Sigmoid colon (tissue), 4 donors: ENCODE results near the gene TTI1.

ENCODE experiments used
- EP300 ChIP-seq, 4 donors: sonication (generic); formaldehyde crosslinking; IDR thresholded peaks; one replicate each; pipeline ENCODE4 v1.6.1; 2017; ENCODE audit warnings: antibody characterized with exemption in 4 of 4
- POLR2A ChIP-seq, 2 donors: fragments of 450-650 bp; IDR thresholded peaks; one replicate each; pipeline ENCODE4 v1.6.1; 2016; ENCODE audit warnings: antibody characterized with exemption in 2 of 2, mild to moderate bottlenecking in 2 of 2, moderate library complexity in 2 of 2
- POLR2AphosphoS5 ChIP-seq, 4 donors: sonication (generic); formaldehyde crosslinking; IDR thresholded peaks; one replicate each; pipeline ENCODE4 v1.6.1; 2017; ENCODE audit warnings: antibody characterized with exemption in 4 of 4
- TF ChIP-seq, protein P1 (sequence below), 4 experiments: fragments of 450-650 bp in 3 of 4; fragments of 200-600 bp in 1 of 4; IDR thresholded peaks; one replicate each; pipeline ENCODE4 v1.5.1; 2016 to 2019; ENCODE audit warnings: antibody characterized with exemption in 4 of 4, mild to moderate bottlenecking in 3 of 4, moderate library complexity in 2 of 4

DNA sequence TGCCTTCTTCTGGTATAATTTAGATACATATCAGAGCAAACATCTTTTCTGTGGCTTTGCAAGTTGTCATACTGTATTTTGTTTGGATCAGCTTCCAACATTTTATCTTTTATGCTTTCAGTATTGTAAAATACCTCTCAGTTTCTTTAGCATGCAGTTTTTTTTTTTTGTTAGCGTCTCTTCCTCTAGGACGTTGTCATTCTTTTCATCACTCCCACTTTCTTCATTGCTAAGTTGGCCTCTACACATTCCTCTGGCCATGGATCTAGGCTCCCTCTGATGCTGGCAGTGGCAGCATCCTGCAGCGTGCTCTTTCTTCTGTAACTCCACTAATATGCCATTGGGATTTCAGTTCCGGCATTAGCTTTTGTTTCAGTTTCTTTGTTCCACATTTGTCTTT, 22.0 kb upstream of the TTI1 start:
- TF ChIP-seq, protein P1, sequence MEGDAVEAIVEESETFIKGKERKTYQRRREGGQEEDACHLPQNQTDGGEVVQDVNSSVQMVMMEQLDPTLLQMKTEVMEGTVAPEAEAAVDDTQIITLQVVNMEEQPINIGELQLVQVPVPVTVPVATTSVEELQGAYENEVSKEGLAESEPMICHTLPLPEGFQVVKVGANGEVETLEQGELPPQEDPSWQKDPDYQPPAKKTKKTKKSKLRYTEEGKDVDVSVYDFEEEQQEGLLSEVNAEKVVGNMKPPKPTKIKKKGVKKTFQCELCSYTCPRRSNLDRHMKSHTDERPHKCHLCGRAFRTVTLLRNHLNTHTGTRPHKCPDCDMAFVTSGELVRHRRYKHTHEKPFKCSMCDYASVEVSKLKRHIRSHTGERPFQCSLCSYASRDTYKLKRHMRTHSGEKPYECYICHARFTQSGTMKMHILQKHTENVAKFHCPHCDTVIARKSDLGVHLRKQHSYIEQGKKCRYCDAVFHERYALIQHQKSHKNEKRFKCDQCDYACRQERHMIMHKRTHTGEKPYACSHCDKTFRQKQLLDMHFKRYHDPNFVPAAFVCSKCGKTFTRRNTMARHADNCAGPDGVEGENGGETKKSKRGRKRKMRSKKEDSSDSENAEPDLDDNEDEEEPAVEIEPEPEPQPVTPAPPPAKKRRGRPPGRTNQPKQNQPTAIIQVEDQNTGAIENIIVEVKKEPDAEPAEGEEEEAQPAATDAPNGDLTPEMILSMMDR (IDR thresholded peaks at IDR 0.05), result no peak
- no peak for TF ChIP-seq POLR2A (IDR thresholded peaks at IDR 0.05)
- no peak for TF ChIP-seq POLR2AphosphoS5 (IDR thresholded peaks at IDR 0.05)
- TF ChIP-seq EP300 (IDR thresholded peaks at IDR 0.05), result no peak
